ENCODE measurements around the gene INPP5F.

Gene INPP5F, protein sequence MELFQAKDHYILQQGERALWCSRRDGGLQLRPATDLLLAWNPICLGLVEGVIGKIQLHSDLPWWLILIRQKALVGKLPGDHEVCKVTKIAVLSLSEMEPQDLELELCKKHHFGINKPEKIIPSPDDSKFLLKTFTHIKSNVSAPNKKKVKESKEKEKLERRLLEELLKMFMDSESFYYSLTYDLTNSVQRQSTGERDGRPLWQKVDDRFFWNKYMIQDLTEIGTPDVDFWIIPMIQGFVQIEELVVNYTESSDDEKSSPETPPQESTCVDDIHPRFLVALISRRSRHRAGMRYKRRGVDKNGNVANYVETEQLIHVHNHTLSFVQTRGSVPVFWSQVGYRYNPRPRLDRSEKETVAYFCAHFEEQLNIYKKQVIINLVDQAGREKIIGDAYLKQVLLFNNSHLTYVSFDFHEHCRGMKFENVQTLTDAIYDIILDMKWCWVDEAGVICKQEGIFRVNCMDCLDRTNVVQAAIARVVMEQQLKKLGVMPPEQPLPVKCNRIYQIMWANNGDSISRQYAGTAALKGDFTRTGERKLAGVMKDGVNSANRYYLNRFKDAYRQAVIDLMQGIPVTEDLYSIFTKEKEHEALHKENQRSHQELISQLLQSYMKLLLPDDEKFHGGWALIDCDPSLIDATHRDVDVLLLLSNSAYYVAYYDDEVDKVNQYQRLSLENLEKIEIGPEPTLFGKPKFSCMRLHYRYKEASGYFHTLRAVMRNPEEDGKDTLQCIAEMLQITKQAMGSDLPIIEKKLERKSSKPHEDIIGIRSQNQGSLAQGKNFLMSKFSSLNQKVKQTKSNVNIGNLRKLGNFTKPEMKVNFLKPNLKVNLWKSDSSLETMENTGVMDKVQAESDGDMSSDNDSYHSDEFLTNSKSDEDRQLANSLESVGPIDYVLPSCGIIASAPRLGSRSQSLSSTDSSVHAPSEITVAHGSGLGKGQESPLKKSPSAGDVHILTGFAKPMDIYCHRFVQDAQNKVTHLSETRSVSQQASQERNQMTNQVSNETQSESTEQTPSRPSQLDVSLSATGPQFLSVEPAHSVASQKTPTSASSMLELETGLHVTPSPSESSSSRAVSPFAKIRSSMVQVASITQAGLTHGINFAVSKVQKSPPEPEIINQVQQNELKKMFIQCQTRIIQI

DNA sequence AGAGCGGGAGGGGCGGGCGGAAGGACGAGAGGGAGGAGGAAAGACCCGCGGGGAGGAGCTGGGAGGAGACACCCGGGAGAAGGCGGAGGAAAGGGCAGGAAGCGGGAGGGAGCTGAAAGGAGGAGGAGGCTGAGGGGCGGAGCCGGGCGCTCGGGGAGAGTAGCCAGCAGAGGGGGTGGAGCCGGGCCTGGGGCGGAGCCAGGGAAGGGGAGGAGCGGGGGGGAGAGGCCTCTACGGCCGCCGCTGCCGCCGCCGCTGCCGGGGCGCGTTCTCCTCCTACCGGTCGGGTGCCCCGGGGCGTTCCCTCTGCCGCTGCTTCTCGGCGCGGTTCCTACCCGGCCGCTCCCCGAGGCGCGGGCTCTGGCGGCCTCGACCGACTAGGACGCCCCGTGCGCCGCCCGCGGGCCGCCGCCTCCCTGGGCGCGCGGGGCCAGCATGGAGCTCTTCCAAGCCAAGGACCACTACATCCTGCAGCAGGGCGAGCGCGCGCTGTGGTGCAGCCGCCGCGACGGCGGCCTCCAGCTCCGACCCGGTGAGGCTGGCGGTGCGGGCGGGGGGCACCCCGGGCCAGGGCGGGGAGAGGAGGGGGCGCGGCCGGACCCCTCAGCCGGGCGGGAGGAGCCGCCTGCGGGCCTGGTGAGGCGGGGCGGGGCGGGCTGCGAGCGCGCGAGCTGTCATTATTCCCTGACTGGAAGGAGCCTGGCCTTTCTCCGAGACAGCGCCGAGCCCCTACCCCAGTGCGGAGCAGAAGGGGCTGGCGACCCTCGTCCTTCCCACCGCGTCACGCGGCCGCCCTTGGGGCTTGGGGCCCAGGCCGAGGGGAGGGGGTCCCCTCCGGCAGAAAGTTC, at the start of gene INPP5F:
Gene INPP5F, plus strand, starts transcription at position 223 of the 848 bp plus-strand sequence. Its CDS starts 213 bp downstream, at position 436.
- DNase-seq (ENCODE audit: low read depth in 2 of 3, low spot score in 1 of 3) = peak; percentile 99 to 100 (median 99)

- no peak for DNase-seq (ENCODE audit: low read depth in 2 of 3, low spot score in 1 of 3)
Measured at GRCh38 chr10:119677126-119677525, 48.7 kb upstream of the INPP5F start.

GRCh38 chr10:119677904-119678755, 47.7 kb upstream of the INPP5F start:
- DNase-seq (ENCODE audit: low read depth in 2 of 3, low spot score in 1 of 3) = no peak

- DNase-seq (ENCODE audit: low read depth in 2 of 3, low spot score in 1 of 3) = no peak
Measured at GRCh38 chr10:119679480-119679829, 46.4 kb upstream of the INPP5F start.

DNA sequence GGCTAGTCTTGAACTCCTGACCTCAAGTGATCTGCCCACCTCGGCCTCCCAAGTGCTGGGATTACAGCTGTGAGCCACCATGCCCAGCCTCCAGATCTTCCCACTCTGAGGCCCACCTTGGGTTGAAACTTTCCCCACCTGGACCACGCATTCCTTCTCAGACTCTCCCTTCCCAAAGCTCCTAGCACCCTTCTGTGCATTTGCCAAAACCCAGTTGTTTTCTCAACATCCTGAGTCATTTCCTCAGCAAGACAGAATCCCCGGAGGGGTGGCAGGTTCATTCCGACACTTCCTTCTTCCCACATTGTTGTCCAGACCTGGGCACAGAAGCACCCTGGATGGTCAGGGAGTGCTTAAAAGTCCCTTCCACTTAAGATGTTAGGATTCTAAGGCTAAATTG, 45.8 kb upstream of the INPP5F start:
- DNase-seq (ENCODE audit: low read depth in 2 of 3, low spot score in 1 of 3) = no peak

GRCh38 chr10:119680650-119681081, 45.2 kb upstream of the INPP5F start:
- DNase-seq (ENCODE audit: low read depth in 2 of 3, low spot score in 1 of 3) = no peak

GRCh38 chr10:119686465-119687191, 39.2 kb upstream of the INPP5F start:
- peak; percentile 79 to 84 (median 81) for DNase-seq (ENCODE audit: low read depth in 2 of 3, low spot score in 1 of 3)

GRCh38 chr10:119687192-119688032, 38.4 kb upstream of the INPP5F start:
- DNase-seq (ENCODE audit: low read depth in 2 of 3, low spot score in 1 of 3) = no peak

DNA sequence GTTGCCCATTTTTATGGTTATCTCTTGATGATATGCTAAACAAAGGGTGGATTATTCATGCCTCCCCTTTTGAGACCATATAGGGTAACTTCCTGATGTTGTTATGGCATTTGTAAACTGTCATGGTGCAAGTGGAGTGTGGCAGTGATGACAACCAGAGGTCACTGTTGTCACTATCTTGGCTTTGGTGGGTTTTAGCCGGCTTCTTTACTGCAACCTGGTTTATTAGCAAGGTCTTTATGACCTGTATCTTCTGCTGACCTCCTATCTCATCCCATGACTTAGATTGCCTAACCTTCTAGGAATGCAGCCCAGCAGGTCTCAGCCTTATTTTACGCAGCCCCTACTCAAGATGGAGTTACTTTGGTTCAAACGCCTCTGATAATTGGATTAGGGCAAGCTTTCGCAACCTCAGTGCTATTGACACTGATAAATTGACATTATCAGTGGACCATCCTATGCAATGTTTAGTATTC, 37.8 kb upstream of the INPP5F start:
- no peak for DNase-seq (ENCODE audit: low read depth in 2 of 3, low spot score in 1 of 3)

DNA sequence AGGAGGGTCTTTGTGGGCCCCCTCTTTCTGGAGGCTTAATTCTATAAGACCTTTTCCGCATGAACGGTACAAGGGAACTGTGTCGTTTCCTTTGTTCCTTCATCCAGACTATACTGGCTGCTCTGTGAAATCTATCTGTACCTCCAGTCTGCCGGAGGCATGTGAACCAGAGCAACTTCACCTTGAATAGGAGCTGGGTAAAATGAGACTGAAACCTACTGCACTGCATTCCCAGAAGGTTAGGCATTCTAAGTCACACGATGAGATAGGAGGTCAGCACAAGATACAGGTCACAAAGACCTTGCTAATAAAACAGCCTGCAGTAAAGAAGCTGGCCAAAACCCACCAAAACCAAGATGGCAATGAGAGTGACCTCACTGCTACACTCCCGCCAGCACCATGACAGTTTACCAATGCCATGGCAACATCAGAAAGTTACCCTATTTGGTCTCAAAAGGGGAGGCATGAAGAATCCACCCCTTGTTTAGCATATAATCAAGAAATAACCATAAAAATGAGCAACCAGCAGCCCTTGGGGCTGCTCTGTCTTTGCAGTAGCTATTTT, 36.8 kb upstream of the INPP5F start:
- no peak for DNase-seq (ENCODE audit: low read depth in 2 of 3, low spot score in 1 of 3)

DNA sequence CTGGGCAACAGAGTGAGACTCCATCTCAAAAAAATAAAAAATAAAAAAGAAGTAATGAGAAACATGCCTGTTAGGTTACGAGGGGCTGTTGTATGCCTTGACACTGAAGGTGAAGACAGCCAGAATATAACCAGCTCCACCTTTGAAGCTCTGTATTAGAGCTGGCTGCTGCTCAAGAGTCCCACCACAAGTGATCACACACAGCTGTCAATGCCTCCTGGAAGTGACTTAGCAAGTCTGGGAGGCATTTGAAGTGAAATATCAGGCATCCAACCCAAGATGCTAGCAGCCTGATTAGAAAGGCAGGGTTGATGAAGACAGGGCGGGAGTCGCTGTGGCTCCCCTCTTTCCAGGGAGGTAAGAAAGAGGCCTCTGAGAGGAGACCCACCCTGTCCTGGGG, 34.1 kb upstream of the INPP5F start:
- DNase-seq (ENCODE audit: low read depth in 2 of 3, low spot score in 1 of 3) = no peak

DNA sequence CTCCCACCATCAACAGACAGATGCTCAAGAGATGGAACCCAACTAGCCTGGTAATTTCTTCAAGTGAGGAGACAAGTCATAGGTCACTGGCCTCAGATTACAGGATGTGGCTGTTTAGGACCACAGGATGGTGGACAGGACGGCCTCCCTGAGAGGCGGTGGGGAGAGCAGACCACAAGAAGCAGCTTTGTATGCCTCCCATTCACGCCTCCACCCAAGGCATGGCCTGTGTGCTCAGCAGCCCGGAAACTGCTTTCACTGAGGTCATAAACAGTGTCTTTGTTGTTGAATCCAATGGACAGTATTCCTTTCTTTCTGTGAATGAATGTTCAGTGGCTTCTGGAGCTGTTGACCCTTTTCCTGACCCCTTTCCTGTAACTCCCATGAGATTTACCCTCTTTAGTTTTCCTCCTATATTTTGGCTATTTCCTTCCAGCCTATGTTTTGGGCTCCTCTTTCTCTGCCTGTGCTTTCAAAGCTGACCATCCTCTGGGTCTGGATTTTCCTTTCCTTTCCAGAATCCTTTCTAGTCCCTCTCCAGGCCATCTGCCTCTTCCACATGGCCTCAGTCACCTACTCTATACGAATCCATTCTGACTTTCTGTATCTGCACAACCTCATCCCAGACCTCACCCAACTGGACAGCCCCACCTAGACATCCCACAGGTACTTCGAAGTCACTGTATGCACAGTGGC, 32.4 kb upstream of the INPP5F start:
- DNase-seq (ENCODE audit: low read depth in 2 of 3, low spot score in 1 of 3) = no peak

DNA sequence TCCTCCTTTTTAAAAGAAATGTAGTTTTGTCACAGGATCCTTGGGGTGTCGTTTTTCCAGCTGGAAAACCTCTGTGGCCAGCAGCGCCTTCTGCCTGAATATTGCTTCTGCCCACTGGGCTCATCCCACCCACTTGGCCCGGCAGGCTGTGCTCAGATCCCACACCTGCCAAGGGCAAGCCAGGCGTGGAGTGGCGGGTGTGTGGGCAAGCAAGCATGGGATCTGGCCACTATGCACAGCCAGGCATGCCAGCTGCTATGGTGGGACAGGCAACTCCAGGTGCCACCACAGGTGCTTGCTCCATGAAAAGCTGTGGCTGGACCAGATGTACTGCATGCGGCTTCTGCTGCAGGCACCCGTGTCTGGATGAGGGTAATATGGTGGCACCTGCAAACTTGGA, 31.2 kb upstream of the INPP5F start:
- DNase-seq (ENCODE audit: low read depth in 2 of 3, low spot score in 1 of 3) = no peak

DNA sequence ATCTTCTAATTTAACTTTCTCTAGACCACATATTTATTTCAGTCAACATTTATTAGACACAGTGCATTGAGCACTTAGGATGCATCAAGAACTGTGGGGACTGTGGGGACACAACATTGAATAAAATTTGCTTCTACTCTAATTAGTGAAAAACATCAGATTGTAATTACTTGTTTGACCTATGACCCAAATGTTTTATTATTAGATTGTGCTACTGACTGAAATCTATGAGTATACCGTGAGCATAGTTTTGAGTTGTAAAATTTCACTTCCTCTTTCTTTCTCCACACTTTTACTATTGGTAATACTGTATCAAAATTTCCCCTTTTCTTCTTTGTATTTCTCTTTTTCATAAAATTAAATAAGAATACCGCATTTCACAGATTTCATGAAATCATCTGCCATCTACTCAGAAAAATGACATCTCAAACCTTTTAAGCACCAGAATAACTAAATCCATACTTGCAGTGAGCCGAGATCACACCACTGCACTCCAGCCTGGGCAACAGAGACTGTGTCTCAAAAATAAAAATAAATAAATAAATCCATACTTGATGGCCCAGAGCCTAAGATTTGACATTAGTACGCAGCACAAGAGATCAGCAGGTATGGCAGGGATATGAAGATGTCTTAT, 25.4 kb upstream of the INPP5F start:
- DNase-seq (ENCODE audit: low read depth in 2 of 3, low spot score in 1 of 3) = no peak

DNA sequence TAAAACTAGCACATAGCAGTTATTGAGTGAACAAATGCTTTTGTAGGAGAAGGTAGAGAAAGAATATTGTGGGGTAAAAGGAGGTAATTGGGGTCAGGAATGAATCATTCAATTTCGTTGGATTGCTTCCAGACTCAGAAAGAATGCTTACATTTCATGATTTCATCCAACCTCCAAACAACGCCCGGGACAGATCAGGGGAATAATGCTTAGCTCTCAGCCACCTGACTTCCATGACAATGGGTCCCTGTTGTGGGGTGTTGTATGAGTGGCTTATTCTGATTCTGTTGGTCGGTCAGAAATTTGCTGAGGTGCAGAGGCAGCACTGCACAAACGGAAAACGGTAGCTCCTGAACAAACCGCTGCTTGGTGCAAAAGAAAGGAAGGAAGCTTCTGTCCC, 24.0 kb upstream of the INPP5F start:
- no peak for DNase-seq (ENCODE audit: low read depth in 2 of 3, low spot score in 1 of 3)

DNA sequence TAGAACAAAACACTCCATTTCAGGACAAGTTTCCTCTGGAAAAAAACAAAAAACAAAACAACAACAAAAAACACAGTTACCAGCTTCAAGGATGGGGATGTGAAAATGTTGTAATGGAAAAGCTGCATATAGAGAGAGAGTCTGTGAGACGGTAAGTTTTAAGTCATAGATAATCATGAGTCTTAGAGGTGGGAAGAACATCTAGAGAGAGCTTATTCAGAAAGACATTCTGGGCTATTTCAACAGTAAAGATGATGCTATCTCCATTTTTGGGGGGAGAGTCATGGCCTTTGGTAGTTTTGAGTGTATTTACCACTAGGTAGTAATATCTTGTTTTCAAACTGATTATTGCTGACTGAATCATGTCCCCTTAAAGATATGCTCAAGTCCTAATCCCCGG, 23.3 kb upstream of the INPP5F start:
- DNase-seq (ENCODE audit: low read depth in 2 of 3, low spot score in 1 of 3) = no peak
